GM19240 (cell line): ENCODE measurements around the gene ACBD6.

Source experiments
- DNase-seq: peaks from one replicate; pipeline ENCODE4 v3.0.0; 2011; ENCODE audit warnings: low spot score; ENCODE audit not compliant: insufficient read length

Gene ACBD6

DNA sequence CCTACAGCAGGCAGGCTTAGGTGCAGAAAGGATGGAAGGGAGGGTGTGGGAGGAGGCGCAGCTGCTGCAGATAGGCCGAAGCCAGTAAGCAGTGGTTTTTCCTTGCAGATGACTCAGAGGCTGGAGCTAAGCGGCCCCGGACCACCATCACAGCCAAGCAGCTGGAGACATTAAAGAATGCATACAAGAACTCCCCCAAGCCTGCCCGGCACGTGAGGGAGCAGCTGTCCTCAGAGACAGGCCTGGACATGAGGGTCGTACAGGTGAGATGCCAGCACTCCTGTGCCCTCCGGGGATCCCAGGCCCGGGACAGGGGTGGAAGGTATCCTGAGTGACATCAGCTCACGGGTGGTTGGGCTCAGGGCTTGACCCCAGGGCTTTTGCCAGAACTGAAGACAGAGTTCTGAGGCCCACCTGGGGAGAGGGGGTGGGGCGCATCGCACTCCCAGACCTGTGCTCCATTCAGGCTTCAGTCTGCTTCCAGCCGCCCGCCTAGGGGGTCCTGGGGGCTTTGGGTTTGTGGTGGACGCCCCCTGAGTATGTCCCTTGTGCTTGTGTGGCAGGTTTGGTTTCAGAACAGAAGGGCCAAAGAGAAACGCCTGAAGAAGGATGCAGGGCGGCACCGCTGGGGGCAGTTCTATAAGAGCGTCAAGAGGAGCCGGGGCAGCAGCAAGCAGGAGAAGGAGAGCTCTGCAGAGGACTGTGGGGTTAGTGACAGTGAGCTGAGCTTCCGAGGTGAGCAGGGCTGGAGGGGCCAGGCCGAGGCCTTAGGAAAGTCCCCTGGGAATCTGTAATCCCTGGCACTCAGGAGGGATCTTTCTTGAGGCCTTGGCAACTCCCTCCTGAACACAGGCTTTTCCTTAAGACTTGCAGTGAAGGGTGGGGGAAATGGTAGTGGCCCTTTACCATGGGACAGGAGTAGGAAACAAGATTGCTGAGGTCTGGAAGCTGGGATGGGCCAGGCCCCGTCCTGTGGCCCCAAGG lies 230.8 kb downstream of the ACBD6 start:
- DNase-seq: no peak

GRCh38 chr1:180270530-180271271 lies 231.7 kb downstream of the ACBD6 start:
- DNase-seq: no peak

GRCh38 chr1:180269645-180270529 lies 232.5 kb downstream of the ACBD6 start:
- DNase-seq: no peak

DNA sequence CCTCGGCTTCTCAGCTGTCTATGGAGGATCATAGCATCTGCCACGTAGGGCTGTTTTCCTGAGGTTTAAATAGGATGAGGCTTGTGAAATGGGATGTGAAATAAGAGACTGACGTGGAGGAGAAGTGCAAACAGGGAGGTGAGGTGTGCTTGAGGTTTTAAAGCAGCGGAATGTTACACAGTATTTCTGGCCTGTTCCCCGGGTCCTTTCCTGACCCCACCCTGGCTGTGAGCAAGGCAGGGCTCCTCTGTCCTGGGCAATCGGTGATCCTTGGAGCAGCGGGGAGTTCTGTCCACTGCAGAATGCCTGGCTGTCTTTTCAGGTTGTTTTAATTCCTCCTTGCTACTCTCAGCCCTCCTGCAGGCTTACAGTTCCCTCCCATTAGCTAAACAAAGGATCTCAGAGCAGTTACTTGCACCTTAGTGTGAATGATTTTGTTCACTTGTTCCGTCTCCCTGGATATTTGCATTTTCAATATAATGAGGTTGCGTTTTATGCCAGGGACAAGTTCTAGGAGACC lies 233.8 kb downstream of the ACBD6 start:
- no peak for DNase-seq

- no peak for DNase-seq
Measured at GRCh38 chr1:180267761-180268555, 234.4 kb downstream of the ACBD6 start.

DNA sequence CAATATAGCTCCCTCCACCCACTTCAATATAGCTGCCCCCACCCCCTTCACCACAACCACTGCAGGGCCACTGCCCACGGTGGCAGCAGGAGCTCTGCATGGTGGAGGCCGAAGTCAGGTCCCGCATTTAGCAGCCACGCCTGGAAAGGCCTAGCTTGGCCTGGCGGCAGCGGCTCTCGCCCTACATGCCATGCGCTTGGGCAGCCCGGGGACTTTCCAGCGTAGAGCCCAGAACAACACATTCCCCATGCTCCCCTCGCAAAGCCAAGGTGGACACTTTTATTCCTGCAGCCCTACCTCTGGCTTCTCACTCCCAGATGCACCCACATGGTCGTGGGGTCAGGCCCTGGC lies 235.2 kb downstream of the ACBD6 start:
- DNase-seq: no peak

GRCh38 chr1:180266275-180267210 lies 235.8 kb downstream of the ACBD6 start:
- no peak for DNase-seq

GRCh38 chr1:180265871-180266270 lies 236.5 kb downstream of the ACBD6 start:
- no peak for DNase-seq

GRCh38 chr1:180265201-180265600 lies 237.2 kb downstream of the ACBD6 start:
- DNase-seq: no peak

DNA sequence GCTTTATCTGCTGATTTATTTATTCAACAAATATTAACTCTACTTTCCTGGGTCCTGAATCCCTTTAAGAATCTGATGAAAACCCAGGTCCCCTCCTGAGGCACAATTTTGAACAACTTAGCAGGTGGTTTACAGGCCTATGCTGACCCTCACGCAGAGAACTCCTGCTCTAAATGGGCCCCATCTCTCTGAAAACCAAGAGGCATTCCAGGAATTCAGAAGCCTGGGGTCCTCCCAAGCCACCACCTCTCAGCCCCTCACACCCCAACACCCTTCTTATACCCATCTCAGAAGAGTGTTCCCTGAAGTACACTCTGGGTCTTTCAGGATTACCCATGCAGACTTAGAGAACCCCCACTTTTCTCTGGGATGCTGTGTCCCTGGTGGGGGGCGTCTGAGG lies 237.8 kb downstream of the ACBD6 start:
- DNase-seq: no peak

GRCh38 chr1:180262628-180263488 lies 239.5 kb downstream of the ACBD6 start:
- DNase-seq: no peak

DNA sequence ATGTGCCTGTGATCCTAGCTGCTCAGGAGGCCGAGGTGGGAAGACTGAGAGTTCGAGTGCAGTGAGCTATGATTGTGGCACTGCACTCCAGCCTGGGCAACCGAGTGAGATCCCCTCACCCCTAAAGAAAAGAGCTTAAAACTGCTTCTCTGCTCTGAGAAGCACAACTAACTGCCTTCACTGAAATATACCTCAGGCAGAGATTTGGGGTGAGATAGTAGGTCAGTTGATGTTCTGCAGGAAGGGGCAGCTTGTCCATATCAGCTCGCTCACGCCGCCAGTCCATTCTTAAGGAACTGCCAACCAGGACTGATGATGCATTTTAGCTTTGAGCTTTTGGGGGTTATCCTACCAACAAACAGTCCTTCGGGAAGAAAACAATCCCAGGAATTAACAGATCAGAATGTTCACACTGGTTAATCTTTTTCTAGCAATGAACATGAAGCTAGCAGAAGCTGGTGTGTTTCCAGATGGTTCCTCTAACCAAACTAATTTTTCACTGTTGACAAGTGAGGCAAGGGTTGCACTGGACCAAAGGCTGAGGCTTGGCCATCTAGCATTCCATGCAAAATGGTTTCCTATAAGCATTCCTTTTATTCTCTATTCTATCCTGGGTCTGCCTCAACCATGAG lies 240.7 kb downstream of the ACBD6 start:
- DNase-seq: no peak

DNA sequence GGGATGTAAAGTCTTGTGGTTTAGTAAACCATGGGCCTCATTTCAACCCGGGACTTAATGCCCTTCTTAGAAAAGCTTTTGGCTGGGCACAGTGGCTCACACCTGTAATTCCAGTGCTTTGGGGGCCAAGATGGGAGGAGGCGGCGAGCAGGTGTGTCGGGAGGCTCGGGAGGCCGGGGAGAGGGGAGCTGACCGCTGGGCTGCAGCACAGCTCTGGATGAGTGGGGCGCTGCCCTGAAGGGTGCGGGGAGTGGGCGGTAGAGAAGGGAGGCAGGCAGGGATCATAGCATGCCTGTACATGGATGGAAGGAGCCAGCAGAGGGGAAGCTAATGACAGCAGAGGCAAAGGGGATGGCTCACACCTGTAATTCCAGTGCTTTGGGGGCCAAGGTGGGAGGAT lies 241.3 kb downstream of the ACBD6 start:
- DNase-seq: no peak

- DNase-seq: no peak
Measured at GRCh38 chr1:180260541-180260940, 241.8 kb downstream of the ACBD6 start.

DNA sequence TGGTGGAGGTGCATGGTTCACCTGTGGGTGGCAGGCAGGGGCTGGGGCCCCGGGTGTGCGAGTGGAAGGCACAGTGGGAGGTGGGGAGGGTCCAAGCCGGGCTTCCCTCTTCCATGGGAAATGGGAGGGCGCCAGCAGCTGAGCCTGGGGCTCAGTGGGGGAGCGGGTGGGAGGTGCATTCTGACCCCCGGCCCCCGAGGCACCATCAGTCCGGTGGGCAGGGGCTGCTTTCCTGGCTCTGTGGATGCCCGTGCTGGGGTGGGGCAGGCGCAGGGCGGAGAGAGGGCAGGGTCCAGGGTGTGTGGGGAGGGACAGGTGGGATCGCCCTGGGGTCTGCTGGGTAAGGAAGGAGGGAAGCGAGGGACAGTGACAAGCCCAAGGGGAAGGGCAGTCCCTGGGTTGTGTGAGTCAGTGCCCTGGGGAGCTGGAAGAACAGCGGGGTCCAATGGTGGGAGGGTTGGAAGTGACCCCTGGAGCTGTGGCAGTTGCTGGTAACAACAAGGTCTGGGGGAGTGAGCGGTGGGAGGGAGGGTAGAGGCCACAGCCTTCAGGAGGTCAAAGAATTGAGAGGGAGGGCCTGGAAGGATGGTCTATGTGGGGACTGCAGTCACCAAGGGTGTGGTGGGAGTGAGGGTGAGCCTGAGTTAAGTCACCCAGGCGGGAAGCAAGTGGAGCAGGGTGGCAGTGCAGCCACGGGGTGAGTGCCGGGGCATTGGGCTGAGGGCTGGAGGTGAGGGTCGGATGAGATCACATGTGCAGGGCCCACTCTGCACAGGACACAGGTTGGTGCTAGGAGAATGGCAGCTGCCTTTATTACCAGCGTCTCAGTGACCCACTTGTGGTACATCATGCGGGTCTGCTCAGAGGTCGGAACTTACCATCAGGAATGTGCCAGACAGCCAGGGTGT lies 242.7 kb downstream of the ACBD6 start:
- DNase-seq: no peak

DNA sequence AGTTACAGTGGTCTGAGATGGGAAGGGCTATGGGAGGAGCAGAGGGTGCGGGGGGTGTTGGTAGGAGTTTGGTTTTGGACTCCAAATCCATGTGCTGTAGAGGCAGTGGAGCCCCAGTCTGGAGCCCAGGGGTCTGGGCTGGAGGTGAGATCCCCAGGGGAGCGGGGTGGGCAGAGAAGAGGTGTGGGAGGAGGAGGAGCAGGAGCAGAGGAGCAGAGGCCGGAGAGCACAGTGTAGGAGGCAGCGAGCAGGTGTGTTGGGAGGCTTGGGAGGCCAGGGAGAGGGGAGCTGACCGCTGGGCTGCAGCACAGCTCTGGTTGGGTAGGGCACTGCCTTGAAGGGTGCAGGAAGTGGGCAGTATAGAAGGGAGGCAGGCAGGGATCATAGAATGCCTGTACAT lies 243.4 kb downstream of the ACBD6 start:
- no peak for DNase-seq

GRCh38 chr1:180258290-180258689 lies 244.1 kb downstream of the ACBD6 start:
- no peak for DNase-seq
